A549 (cell line): ENCODE results near the gene HPD. TPM values are rescaled to one million over a fixed set of nuclear protein-coding genes. Genes with fewer than 3 reads are reported as not detected.

Source experiments
- ATAC-seq, 2 experiments: fragments of 200-7000 bp in 1 of 2; fragments of >200 bp in 1 of 2; cut with Nextera tagmentation in 1 of 2; cut with Tn5 transposase in 1 of 2; 3 replicates each; pipeline versions ENCODE4 v1.8.0 to v1.9.1; 2018 to 2020; ENCODE audit warnings: mild to moderate bottlenecking in 1 of 2, moderate library complexity in 1 of 2
- CTCF ChIA-PET: fragments of 300-600 bp; sonication (Branson Sonifier 250); formaldehyde crosslinking; extraction: SDS; loops from one replicate; lab custom pipeline; 2021; ENCODE audit warnings: antibody characterized with exemption, inconsistent platforms; lab: Yijun Ruan, JAX
- POLR2A ChIA-PET: fragments of 350-600 bp; formaldehyde crosslinking; extraction: SDS; loops from one replicate; lab custom pipeline; 2021; ENCODE audit warnings: antibody characterized with exemption, inconsistent platforms; lab: Yijun Ruan, JAX
- DNase-seq, 2 experiments: peaks; one replicate each; pipeline versions ENCODE4 v3.0.0 to v3.0.0-alpha.2; 2011 to 2016; ENCODE audit warnings: low read depth in 1 of 2, low spot score in 1 of 2
- FAIRE-seq: peaks from 2 replicates; lab custom pipeline; 2011; peaks lifted over from hg19 to GRCh38; lab: Jason Lieb, UNC
- H3K27ac ChIP-seq, 2 experiments: fragments of >200 bp; sonication (Bioruptor Twin); formaldehyde crosslinking; 3 replicates each; pipeline ENCODE4 v1.5.1; 2016 to 2017
- H3K4me1 ChIP-seq: fragments of >200 bp; sonication (Bioruptor Twin); formaldehyde crosslinking; 3 replicates; pipeline ENCODE4 v1.6.1; 2016
- H3K4me2 ChIP-seq: fragments of >200 bp; sonication (Bioruptor Twin); formaldehyde crosslinking; 3 replicates; pipeline ENCODE4 v1.6.1; 2016
- H3K4me3 ChIP-seq: fragments of >200 bp; sonication (Bioruptor Twin); formaldehyde crosslinking; 3 replicates; pipeline ENCODE4 v1.5.1; 2016
- H3K9me3 ChIP-seq: fragments of >200 bp; sonication (Bioruptor Twin); formaldehyde crosslinking; 3 replicates; pipeline ENCODE4 v1.6.1; 2016
- ATOH8 ChIP-seq: fragments of 250-450 bp; sonication (Bioruptor Pico); IDR thresholded peaks from 2 replicates; pipeline ENCODE4 v1.5.0; 2020; ENCODE audit warnings: low read depth, mild to moderate bottlenecking, moderate library complexity
- BHLHE40 ChIP-seq: IDR thresholded peaks from 2 replicates; pipeline ENCODE4 v1.6.1; 2012; ENCODE audit warnings: low read depth, low read length, inconsistent platforms
- CBX2 ChIP-seq: fragments of 200-600 bp; sonication (generic); IDR thresholded peaks from 2 replicates; pipeline ENCODE4 v1.6.1; 2016; ENCODE audit warnings: low read depth, mild to moderate bottlenecking, borderline replicate concordance
- CBX8 ChIP-seq: fragments of 200-600 bp; sonication (generic); IDR thresholded peaks from 2 replicates; pipeline ENCODE4 v1.6.1; 2016
- CEBPB ChIP-seq, 2 experiments: fragments of >200 bp in 1 of 2; sonication (Bioruptor Twin) in 1 of 2; formaldehyde crosslinking in 1 of 2; IDR thresholded peaks; 2 replicates each; pipeline ENCODE4 v1.6.1; 2012 to 2016
- E2F6 ChIP-seq: IDR thresholded peaks from 2 replicates; pipeline ENCODE4 v1.6.1; 2012; ENCODE audit warnings: low read depth, borderline replicate concordance
- EHF ChIP-seq: fragments of 250-450 bp; sonication (Bioruptor Pico); IDR thresholded peaks from 2 replicates; pipeline ENCODE4 v1.5.0; 2020; ENCODE audit warnings: mild to moderate bottlenecking
- HMGXB4 ChIP-seq: fragments of 250-450 bp; sonication (Bioruptor Pico); IDR thresholded peaks from 2 replicates; pipeline ENCODE4 v1.5.0; 2021; ENCODE audit warnings: mild to moderate bottlenecking, moderate library complexity, borderline replicate concordance
- JUN ChIP-seq, 2 experiments: fragments of >200 bp; sonication (Bioruptor Twin); formaldehyde crosslinking; IDR thresholded peaks; 2 replicates in 1 of 2; 3 replicates in 1 of 2; pipeline ENCODE4 v1.6.1; 2016 to 2017
- JUNB ChIP-seq: fragments of >200 bp; sonication (Bioruptor Twin); formaldehyde crosslinking; IDR thresholded peaks from 2 replicates; pipeline ENCODE4 v1.6.1; 2016
- MAX ChIP-seq: IDR thresholded peaks from 2 replicates; pipeline ENCODE4 v1.6.1; 2012
- NFE2L2 ChIP-seq: fragments of 150-350 bp; conservative IDR thresholded peaks from 2 replicates; pipeline ENCODE4 v1.6.1; 2014; ENCODE audit warnings: low read length
- NPAS2 ChIP-seq: fragments of 250-450 bp; sonication (Bioruptor Pico); IDR thresholded peaks from 2 replicates; pipeline ENCODE4 v1.8.0; 2022; ENCODE audit warnings: mild to moderate bottlenecking, moderate library complexity, borderline replicate concordance
- RARB ChIP-seq: fragments of 250-450 bp; sonication (Bioruptor Pico); IDR thresholded peaks from 2 replicates; pipeline ENCODE4 v1.8.0; 2021; ENCODE audit warnings: mild to moderate bottlenecking, moderate library complexity
- RCOR1 ChIP-seq: fragments of 150-350 bp; IDR thresholded peaks from 2 replicates; pipeline ENCODE4 v1.6.1; 2014; ENCODE audit warnings: antibody characterized with exemption, low read length, low read depth
- RFX5 ChIP-seq: fragments of 450-650 bp; IDR thresholded peaks from 2 replicates; pipeline ENCODE4 v1.7.1; 2014; ENCODE audit warnings: antibody characterized with exemption, mild to moderate bottlenecking, moderate library complexity
- SREBF2 ChIP-seq: fragments of 450-650 bp; IDR thresholded peaks from 2 replicates; pipeline ENCODE4 v1.6.1; 2014; ENCODE audit warnings: mild to moderate bottlenecking, moderate library complexity
- USF2 ChIP-seq: fragments of 450-650 bp; IDR thresholded peaks from 2 replicates; pipeline ENCODE4 v1.6.1; 2014; ENCODE audit warnings: antibody characterized with exemption
- ZC3H11A ChIP-seq: fragments of 450-650 bp; IDR thresholded peaks from 2 replicates; pipeline ENCODE4 v1.6.1; 2014; ENCODE audit warnings: antibody characterized with exemption, mild to moderate bottlenecking
- ZFP36 ChIP-seq: fragments of 450-650 bp; IDR thresholded peaks from 2 replicates; pipeline ENCODE4 v1.6.1; 2014; ENCODE audit warnings: borderline replicate concordance; ENCODE audit not compliant: partially characterized antibody
- ZSCAN20 ChIP-seq: fragments of 250-450 bp; sonication (Bioruptor Pico); IDR thresholded peaks from 2 replicates; pipeline ENCODE4 v1.8.0; 2022; ENCODE audit warnings: mild to moderate bottlenecking, moderate library complexity
- WGBS: methylation state at CpG from one replicate; pipeline ENCODE4 v1.1.6; 2017; ENCODE audit errors: missing lambda C conversion rate; 5-methylcytosine and 5-hydroxymethylcytosine counted together
- polyA plus RNA-seq, 4 experiments: library from polyadenylated mRNA; depleted of rRNA in 3 of 4; stranded (reverse); fragments of >200 nt; fragmentation: RNase III in 1 of 4; extraction: RNeasy Plus Mini Kit Qiagen cat#74134 plus additional on column Dnase treatment in 1 of 4; gene quantifications; 2 replicates in 3 of 4; 3 replicates in 1 of 4; pipeline ENCODE4 v1.2.3, GENCODE V29; 2011 to 2017

Gene HPD
- polyA plus RNA-seq, 2 of the 4 experiments (the other 2 are of a cell fraction) = 1.7 to 1.8 TPM

- ChIA-PET POLR2A (no interaction called here), CTCF (interaction anchor here (72.2 kb wide), 1 partner anchor 44 kb away, joined by 2657 read pairs; the partner anchor contains the start of genes RHOF and SETD1B)
- Histone ChIP-seq H3K4me1 (no peaks in the 10 kb centered on the region), H3K9me3 (no peaks in the 10 kb centered on the region), H3K27ac (no peak overlapping the region), H3K4me3 (no peak overlapping the region), H3K4me2 (no peak overlapping the region)
- FAIRE-seq (no peak), ATAC-seq (no peak), DNase-seq (no peak)
- TF ChIP-seq HMGXB4 = no peak
- TF ChIP-seq NPAS2 (CRISPR knock-in tag) = no peak
- TF ChIP-seq RCOR1 = no peak
- no peak for TF ChIP-seq CEBPB (IDR thresholded peaks at IDR 0.05)
- no peak for TF ChIP-seq CBX8
- 93% methylated on average over 19 of the region's 23 CpGs for WGBS
These were observed 28.5 kb downstream of the HPD start for GRCh38 chr12:121830134-121830533.

- DNase-seq = no peak
- Histone ChIP-seq H3K27ac (no peak overlapping the region), H3K4me3 (no peak overlapping the region), H3K4me2 (no peak overlapping the region), H3K4me1 (no peaks in the 10 kb centered on the region), H3K9me3 (no peaks in the 10 kb centered on the region)
- POLR2A ChIA-PET = no interaction called here
- no peak for FAIRE-seq
- CTCF ChIA-PET = interaction anchor here (72.2 kb wide), 1 partner anchor 44 kb away, joined by 2657 read pairs; the partner anchor contains the start of genes RHOF and SETD1B
- peak; percentile 20 to 48; a peak in 2 of 6 replicates for ATAC-seq
- TF ChIP-seq E2F6 = no peak
- no peak for TF ChIP-seq MAX
- no peak for TF ChIP-seq JUNB
- TF ChIP-seq ATOH8 (CRISPR knock-in tag) = no peak
- no peak for TF ChIP-seq USF2
- no peak for TF ChIP-seq NFE2L2
- TF ChIP-seq ZFP36 = no peak
- TF ChIP-seq RARB (CRISPR knock-in tag) = no peak
- no peak for TF ChIP-seq ZC3H11A
- TF ChIP-seq EHF (CRISPR knock-in tag) = no peak
- no peak for TF ChIP-seq ZSCAN20
- TF ChIP-seq RFX5 = no peak
- TF ChIP-seq JUN (IDR thresholded peaks at IDR 0.05) = no peak
- no peak for TF ChIP-seq BHLHE40
- TF ChIP-seq CBX2 = no peak
- no peak for TF ChIP-seq SREBF2
- 88% methylated on average over 7 of the region's 7 CpGs for WGBS
These were observed 29.3 kb downstream of the HPD start for GRCh38 chr12:121829250-121829918.
